Nucleus accumbens (tissue), 56 donors: ENCODE data around the gene REEP1.
"Not testable (repeated sequence)": the region's sequence is repeated elsewhere in the genome, so short reads cannot be mapped to it uniquely, and the experiment has no call there.

Experiments
- DNase-seq, 56 donors: peaks; one replicate each; lab custom pipeline; 2025; lab: John Stamatoyannopoulos, UW

REEP1 gene

DNA sequence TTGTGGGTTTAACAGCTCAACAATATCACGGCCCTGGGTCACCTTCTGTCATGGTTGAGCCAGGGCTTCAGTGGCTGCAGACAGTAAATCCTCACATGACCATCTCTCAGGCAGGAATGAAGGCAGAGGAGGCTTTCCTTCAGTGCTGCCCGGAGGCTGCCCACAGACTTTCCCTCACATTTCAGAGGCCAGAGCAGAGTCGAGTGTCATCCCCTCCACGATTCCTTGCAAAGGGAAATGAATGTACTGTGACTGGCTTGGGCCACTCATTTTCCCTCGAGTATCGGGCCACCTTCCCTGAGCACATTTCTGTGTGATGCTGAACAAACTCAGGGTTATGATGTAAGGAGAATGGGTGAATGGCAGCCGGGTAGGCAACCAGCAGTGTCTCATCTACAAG, 10.0 kb upstream of the REEP1 start:
- DNase-seq = no peak

DNA sequence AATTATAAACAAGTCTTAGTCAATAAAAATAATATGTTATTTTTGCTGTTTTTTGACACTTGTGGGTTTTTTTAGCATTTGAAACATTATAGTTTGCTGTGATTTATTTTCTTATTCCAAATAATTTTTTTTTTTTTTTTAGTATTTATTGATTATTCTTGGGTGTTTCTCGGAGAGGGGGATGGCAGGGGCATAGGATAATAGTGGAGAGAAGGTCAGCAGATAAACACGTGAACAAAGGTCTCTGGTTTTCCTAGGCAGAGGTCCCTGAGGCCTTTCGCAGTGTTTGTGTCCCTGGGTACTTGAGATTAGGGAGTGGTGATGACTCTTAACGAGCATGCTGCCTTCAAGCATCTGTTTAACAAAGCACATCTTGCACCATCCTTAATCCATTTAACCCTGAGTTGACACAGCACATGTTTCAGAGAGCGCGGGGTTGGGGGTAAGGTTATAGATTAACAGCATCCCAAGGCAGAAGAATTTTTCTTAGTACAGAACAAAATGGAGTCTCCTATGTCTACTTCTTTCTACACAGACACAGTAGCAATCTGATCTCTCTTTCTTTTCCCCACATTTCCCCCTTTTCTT, 8.5 kb upstream of the REEP1 start:
- not testable (repeated sequence) for DNase-seq

DNA sequence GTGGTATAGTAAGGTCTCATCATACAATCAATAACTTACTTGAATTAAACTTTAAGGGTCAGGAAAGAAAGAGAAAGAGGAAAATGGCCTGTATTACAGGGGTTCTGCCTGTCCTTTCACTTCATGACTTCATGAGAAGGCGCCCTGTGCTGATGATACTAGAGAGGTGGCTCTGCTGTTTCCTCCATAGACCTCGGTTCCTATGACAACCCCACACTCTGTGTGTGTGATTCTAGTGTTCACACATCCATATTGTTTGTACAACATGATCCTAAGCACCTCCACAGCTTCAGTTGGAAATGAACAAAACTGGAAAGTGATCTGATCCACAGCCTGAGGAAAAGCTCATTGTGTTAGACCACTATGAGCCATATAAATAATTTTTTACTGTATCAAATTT, 7.0 kb upstream of the REEP1 start:
- DNase-seq = no peak

DNA sequence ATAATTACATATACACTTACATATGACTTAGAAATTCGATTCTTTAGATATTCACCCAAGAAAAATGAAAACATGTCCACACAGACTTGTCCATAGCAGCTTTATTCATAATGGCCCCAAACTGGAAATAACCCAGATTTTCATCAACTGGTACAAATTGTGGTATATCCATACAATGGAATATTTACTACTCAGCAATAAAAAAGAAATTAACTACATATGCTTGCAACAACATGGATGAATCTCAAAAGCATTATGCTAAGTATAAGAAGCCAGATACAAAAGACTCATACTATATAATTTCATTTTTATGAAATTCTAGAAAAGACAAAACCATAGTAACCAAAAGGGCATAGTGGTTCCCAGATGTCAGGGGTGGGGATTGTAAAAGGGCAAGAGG, 5.1 kb upstream of the REEP1 start:
- DNase-seq = no peak

DNA sequence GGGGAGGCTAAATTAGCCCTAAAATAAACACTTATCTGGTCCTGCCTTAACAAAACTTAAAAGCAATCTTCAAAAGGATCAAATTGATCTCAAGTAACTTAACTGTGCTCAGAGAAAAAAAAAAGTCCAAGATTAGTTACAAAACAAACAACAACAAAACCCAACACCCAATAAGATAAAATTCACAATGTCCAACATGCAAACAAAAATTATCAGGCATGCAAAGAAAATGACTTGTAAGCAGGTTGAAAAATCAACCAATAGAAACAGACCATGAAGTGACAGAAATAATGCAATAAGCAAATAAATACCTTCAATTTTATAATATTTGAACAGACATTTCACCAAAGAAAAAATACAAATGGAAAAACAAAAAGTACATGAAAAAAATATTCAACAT, 4.0 kb upstream of the REEP1 start:
- no peak for DNase-seq

DNA sequence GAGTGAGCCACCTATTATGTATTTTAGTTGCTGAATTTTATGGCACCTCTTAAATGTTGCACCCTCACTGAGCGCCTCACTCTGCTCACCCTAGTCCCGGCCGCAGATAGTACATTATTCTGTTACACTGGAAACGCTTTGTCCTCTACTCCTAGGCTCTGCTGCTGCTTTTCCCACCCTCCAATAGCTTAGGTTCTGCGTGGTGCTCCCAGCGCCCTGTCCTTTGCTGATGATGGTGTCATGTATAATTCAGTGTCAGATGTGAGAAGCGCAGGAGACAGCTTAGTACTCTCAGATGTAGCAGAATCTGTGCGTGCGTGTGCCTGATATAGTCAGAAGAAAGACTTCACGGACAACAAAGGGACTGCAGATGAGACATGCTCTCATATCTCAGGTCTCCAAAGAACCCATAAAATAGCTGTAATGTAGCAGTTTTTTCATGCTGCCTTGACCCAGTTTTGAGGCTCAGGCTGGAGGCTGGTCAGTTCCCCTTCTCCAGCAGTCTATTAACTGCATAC, 1.4 kb upstream of the REEP1 start:
- DNase-seq = no peak

DNA sequence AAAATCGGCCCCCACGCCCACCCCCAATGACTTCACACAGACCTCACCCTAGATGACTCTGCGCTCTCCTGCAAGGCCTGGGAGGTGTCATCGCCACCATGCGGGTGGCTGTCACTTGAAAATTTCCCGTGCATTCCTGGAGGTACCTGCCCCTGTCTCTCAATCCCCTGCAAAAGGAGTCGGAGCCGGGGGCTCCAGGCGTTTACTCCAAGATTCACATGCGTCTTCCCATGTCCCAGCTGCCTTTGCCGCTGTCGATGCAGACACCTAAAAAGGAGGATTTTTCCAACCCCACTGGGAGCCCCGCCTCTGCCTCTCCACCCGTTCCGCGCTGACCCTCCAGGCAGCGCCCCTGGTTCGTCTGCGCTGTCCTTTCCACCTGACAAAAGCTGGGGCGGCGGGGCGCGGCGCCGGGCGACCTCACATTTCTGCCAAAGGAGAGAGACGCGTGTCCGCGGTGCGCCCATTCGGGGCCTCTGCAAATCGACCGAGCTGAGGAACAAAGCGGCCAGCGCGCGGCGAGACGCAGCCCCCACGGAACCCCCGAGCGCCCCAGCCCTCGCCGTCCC, 667 bp downstream of the REEP1 start:
- peak in 20 of 56 donors; percentile 6 to 63 (median 34) for DNase-seq

DNA sequence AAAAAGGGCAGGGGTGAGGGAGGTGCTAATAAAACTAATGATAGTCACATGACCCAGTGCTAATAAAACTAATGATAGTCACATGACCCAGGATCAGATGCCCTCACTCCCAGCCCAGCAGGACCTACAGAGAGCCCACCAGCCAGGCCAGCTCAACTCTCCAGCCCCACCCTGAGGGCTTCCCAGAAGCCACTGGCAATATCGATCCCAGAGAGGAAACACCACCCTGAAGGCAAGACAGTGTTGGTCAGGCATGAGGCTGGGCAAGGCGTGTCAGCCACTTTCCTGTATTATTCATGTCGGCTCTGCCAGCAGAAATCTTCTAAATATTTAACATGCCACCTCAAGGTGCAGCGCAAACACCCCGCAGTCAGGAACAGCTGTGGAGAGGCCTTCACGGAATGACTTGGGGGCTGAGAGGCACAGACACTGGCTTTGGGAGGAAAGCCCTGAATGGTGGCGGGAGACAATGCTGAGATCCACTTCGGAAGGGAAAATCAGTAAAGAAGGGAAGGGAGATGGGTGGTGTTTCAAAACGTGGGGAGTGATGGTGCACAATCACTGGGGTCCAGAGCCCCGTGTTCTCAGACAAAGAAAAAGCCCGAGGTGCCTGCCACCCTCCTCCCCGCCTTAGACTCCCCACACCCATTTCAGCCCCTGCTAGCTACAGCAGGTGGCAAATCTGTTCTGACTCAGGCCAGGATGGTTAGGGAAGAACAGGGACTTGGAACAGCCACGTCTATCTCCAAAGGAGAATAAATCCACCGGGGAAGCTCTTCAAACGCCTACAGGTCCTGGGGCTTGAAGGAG, 1.4 kb downstream of the REEP1 start:
- peak in 1 of 56 donors; percentile 11 for DNase-seq

DNA sequence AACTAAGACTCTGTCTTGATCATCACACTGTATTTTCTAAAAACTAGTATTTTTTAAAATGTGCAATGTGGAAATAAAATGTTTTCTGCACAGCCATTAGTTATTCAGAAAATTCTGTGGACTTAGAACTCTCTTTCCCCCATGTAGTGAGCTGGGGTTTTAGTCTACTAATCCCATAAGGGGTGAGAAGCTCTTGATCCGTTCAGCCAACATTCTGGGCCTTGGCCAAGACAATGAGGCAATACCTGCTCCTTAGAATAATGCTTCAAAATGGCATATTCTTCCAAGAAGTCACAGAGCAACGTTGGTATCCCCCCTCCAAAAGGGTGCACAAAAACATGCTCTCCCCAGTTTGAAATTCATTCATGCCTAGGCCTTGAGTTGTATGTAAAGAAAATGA, 4.0 kb downstream of the REEP1 start:
- no peak for DNase-seq

DNA sequence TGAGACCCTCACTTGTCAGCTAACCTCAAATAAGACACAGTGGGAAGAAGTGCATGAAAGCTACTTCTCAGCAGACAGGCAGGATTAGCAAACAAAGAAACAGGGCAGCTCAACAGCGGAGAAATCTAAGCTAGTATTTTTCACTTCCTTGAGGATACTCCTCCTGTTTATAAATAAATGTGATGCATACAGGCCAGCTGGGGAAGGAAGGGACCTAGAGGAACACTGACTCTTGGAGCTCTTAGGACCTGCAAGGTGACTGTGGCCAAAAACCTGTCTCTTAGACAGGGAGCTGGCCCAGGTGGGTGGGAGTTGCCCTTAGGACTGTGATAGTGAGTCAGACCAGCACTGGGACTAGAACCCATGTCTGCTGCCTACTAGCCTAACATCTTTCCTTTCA, 4.8 kb downstream of the REEP1 start:
- no peak for DNase-seq

DNA sequence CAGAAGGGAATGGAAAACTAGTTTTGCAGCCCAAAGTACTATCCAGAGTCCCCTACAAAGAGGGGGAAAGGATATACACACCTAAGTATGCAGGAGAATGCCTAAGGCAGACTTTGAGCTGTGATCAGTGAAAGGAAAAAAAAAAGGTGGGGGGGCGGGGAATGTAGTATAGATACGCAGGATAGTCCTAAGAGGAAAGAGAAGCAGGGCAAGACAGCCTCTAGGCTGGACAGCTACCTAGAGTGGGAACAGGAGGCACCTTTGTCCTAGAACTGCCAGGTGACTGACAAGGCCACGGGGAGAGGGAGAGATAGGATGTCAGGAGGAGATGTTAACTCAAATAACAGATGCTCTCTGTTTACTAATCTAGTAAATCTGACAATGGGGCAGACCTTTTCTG, 6.0 kb downstream of the REEP1 start:
- DNase-seq = no peak

DNA sequence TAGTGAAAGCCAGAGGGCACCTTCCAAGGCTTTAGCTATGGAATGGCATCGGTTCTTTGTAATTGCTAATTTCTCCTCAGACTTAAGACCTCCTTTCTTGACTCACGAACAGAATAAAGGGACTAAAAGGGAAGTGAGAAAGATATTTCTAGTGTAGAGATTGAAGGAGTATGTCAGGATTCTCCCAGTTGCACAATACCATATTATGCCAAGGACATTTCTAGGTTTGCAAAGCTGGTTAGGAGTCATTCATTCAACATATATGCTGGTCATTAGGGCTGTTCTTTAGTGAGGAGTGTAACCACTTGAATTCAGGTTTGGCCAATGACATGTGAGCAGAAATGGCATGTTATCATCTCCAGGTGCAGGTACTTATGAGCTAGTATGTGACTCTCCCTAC, 7.4 kb downstream of the REEP1 start:
- no peak for DNase-seq

DNA sequence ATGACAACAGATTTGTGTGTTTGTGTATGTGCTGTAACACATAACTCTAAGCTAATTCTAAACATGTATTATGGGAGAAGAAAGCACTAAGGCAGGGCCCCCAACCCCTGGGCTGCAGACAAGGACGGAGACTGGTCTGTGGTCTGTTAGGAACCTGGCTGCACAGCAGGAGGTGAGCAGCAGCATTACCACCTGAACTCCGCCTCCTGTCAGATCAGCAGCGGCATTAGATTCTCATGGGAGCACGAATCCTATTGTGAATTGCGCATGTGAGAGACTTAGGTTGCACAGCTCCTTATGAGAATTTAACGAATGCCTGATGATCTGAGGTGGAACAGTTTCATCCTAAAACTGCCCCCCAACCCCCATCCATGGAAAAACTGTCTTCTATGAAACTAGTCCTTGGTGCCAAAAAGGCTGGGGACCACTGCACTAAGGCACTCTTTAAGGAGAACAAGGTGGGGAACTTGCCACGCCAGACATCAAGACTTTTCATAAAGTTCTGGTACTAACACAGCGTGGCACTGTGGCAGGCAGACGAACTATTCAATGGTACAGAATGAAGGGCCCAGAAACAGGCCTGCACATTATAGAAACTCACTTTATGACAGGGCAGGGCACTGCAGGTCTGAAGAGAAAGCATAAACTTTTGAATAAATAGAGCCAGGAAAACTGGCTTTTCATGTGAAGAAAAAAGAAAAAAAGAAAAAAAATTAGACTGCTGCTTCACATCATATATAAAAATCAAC, 14.0 kb downstream of the REEP1 start:
- no peak for DNase-seq

DNA sequence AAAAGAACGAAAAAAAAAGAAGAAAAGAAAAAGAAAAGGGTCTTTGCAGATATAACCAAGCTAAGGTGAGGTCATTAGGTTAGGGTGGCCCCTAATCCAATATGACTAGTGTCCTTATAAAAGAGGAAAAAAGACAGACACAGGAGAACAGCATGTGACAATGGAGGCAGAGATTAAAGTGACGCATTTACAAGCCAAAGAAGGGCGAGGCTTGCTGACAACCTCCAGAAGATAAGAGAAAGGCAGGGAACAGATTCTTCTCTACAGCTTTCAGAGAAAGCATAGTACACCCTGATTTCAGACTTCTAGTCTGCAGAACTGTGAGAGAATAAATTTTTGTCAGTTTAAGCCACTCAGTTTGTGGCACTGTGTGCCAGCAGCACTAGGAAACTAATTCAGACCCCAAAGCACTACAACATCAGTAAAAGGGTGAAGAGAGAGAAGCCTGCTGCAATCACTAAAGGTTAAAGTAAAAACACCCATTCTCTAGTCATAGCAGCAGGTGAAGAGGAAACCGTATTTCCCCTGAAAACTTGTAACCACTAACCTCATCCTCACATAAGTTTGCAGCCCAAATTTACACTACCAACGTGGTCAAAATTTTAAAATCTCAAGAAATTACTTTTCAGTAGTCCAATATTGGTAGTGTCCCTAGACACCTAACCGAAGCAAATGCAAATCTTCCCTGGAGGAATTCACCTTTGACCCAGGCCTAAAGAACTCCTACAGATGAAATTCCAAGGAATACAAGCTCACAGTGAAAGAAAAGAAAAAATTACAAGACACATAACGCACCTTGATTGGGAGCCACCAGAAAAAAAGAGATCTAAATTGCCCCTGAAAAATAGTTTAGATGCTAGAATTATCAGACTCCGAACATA, 17.5 kb downstream of the REEP1 start:
- DNase-seq = peak in 2 of 56 donors; percentile 11 to 20

DNA sequence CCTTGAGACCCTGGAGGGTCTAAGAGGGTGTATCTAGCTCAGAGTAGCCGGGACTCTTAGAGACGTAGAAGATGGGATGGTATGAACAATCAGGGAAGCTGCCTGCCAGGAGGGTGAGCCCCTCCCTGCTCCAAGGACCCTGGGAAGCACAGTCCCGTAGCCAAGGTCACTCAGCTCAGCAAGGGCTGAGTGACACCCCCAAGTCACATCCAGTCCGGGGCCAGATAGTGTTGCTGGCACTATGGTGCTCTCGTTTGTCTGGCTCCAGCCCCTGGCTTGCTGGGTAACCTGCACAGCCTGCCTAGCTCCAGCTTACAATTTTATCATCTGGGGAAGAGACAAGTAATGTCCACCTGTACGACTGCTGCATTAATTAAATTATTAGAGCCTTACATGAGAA, 22.3 kb downstream of the REEP1 start:
- no peak for DNase-seq

DNA sequence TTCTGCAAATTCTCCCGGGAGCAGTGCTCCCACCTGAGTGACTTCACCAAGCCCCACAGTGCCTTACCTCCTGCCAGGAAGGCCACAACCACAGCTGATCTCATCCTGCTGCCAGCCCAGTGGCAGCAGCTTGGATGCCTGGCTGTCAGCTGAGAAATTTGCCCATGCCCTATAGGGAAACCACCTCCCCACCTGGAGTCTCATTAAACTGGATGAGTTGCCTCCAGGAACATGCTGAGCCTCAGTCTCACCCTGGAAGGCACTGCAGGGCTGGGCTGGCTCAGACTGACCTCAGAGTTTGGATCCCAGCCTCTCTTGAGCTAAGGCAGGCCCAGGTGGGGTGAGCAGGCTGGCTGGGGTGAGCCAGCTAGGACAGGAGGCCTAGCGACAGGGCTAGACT, 23.3 kb downstream of the REEP1 start:
- DNase-seq = no peak

DNA sequence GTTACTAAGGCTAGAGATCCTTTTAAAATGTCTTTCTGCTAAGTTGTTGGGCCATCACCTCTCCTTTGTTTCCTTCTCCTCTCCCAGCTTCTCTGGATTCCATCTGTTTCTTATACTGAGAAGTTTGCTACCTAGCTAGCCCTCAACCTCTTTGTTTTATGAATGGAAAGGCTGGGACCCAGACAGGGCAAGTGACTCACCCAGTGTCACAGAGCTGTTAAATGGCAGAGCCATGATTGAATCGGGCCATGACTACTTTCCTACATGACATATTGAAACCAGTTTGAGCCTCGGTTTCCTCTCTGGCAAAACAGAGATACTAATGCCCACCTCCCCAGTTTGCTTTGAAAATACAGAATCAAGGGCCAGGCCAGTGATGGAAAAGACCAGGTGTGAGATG, 24.1 kb downstream of the REEP1 start:
- no peak for DNase-seq

DNA sequence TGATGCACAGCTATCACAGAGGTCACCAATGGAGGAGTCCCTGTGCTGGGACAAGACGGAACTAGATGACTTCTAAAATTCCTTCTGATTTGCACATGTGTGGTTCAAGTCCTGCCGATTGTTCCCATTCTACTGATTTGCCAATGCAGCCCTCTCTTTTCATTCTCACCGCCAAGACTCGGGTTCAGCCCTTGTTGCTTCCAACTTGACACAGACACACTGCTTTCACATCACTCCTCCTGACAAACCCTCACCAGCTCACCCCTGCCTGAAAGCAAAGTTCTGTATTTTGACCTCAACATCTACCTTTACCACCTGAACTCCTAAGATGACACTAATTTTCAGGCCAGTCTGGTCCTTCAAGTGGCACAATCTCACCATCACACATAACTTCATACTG, 25.5 kb downstream of the REEP1 start:
- DNase-seq = no peak

DNA sequence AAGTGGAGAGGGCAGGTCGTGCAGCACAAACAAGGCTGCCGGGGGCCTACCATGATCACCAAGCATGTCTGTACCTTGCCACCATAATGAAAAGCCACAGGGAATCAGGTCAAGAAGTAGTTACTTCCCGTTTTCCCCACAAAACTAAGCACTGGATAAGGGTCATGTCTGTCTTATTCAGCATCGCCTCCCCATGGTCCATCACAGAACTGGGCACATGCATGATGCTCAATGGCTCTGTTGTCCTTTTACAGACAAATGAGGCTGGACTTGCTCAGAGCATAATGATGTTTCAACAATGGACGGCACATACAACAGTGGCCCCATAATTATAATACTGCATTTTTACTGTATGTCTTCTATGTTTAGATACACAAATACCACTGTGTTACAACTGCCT, 27.5 kb downstream of the REEP1 start:
- DNase-seq = peak in 3 of 56 donors; percentile 10 to 27 (median 16)
